IMR-90 (cell line): Measurements from ENCODE around the gene VSIR. TPM values are rescaled to one million over a fixed set of nuclear protein-coding genes. Genes with fewer than 3 reads are reported as not detected.
A peak's percentile ranks its signal among the peaks of the same experiment; 100 is the strongest.

Experiments used
- ATAC-seq: fragments of 200-7000 bp; cut with Tn5 transposase; 2 replicates; pipeline ENCODE4 v1.9.1; 2020; ENCODE audit warnings: low read depth, mild to moderate bottlenecking, moderate library complexity
- BruUV-seq: library from RNA; stranded (reverse); fragments of 400-500 nt; replicated peaks from 2 replicates; lab custom pipeline; 2021; lab: Mats Ljungman, UMichigan
- CTCF ChIA-PET: fragments of 300-600 bp; formaldehyde crosslinking; extraction: SDS; loops from one replicate; lab custom pipeline; 2021; ENCODE audit warnings: antibody characterized with exemption; lab: Yijun Ruan, JAX
- POLR2A ChIA-PET: fragments of 300-600 bp; sonication (Branson Sonifier 250); formaldehyde crosslinking; loops from one replicate; lab custom pipeline; 2022; ENCODE audit warnings: antibody characterized with exemption; ENCODE audit not compliant: unreplicated experiment; lab: Charles Lee
- DNase-seq: peaks from one replicate; pipeline ENCODE4 v3.0.0; 2013
- H2AFZ ChIP-seq: replicated peaks from 2 replicates; pipeline ENCODE3; 2013; ENCODE audit warnings: low read length, mild to moderate bottlenecking; ENCODE audit not compliant: poor library complexity
- H2AK5ac ChIP-seq: 2 replicates; pipeline ENCODE4 v1.6.1; 2013; ENCODE audit warnings: low read depth, low read length, inconsistent platforms
- H2AK9ac ChIP-seq: replicated peaks from 2 replicates; pipeline ENCODE3; 2013; ENCODE audit warnings: mild to moderate bottlenecking, low read depth, low read length, moderate library complexity; ENCODE audit not compliant: poor library complexity
- H2BK120ac ChIP-seq: 2 replicates; pipeline ENCODE4 v1.6.1; 2013; ENCODE audit warnings: low read depth, low read length, inconsistent platforms
- H2BK15ac ChIP-seq: 3 replicates; pipeline ENCODE4 v1.6.1; 2013; ENCODE audit warnings: low read depth, low read length, inconsistent platforms
- H2BK20ac ChIP-seq: 2 replicates; pipeline ENCODE4 v1.6.1; 2013; ENCODE audit warnings: low read depth, mild to moderate bottlenecking, inconsistent platforms, low read length, moderate library complexity
- H2BK5ac ChIP-seq: 2 replicates; pipeline ENCODE4 v1.6.1; 2013; ENCODE audit warnings: mild to moderate bottlenecking, low read depth, low read length, inconsistent platforms; ENCODE audit not compliant: poor library complexity, severe bottlenecking
- H3K14ac ChIP-seq: replicated peaks from 2 replicates; pipeline ENCODE4 v1.6.1; 2013; ENCODE audit warnings: low read depth, low read length, inconsistent platforms
- H3K18ac ChIP-seq: 2 replicates; pipeline ENCODE4 v1.6.1; 2013; ENCODE audit warnings: low read depth, low read length, control low read depth
- H3K23ac ChIP-seq: 2 replicates; pipeline ENCODE4 v1.6.1; 2013; ENCODE audit warnings: low read depth, low read length, inconsistent platforms
- H3K27ac ChIP-seq: 2 replicates; pipeline ENCODE4 v1.5.1; 2013; ENCODE audit warnings: mild to moderate bottlenecking, control low read depth, low read length; ENCODE audit not compliant: insufficient read depth
- H3K27me3 ChIP-seq: 2 replicates; pipeline ENCODE4 v1.6.1; 2013; ENCODE audit warnings: low read length; ENCODE audit not compliant: control insufficient read depth, insufficient read depth
- H3K36me3 ChIP-seq: 2 replicates; pipeline ENCODE4 v1.6.1; 2013; ENCODE audit warnings: low read length, mixed read lengths; ENCODE audit not compliant: control insufficient read depth, insufficient read depth
- H3K4ac ChIP-seq: 2 replicates; pipeline ENCODE4 v1.6.1; 2013; ENCODE audit warnings: low read depth, low read length, inconsistent platforms
- H3K4me1 ChIP-seq: 2 replicates; pipeline ENCODE4 v1.6.1; 2013; ENCODE audit warnings: low read length, mixed read lengths; ENCODE audit not compliant: control insufficient read depth, insufficient read depth
- H3K4me2 ChIP-seq: 2 replicates; pipeline ENCODE4 v1.6.1; 2013; ENCODE audit warnings: low read depth, mild to moderate bottlenecking, control low read depth, low read length, moderate library complexity
- H3K4me3 ChIP-seq: 2 replicates; pipeline ENCODE4 v1.5.1; 2013; ENCODE audit warnings: low read depth, mild to moderate bottlenecking, control low read depth, low read length, moderate library complexity; ENCODE audit not compliant: insufficient read depth
- H3K56ac ChIP-seq: 2 replicates; pipeline ENCODE4 v1.6.1; 2013; ENCODE audit warnings: low read length, inconsistent platforms; ENCODE audit not compliant: insufficient read depth; ENCODE audit errors: extremely low read depth
- H3K79me1 ChIP-seq, 2 experiments: 2 replicates each; pipeline ENCODE4 v1.6.1; 2013; ENCODE audit warnings: low read length in 2 of 2, inconsistent platforms in 1 of 2, low read depth in 1 of 2
- H3K9ac ChIP-seq: 2 replicates; pipeline ENCODE4 v1.6.1; 2013; ENCODE audit warnings: low read depth, low read length, control low read depth
- H3K9me1 ChIP-seq: 2 replicates; pipeline ENCODE4 v1.6.1; 2013; ENCODE audit warnings: low read length, inconsistent platforms; ENCODE audit not compliant: insufficient read depth
- H3K9me3 ChIP-seq: 2 replicates; pipeline ENCODE4 v1.6.1; 2013; ENCODE audit warnings: low read length; ENCODE audit not compliant: control insufficient read depth, insufficient read depth
- H4K20me1 ChIP-seq: 2 replicates; pipeline ENCODE4 v1.6.1; 2013; ENCODE audit warnings: low read length, inconsistent platforms; ENCODE audit not compliant: insufficient read depth
- H4K5ac ChIP-seq: 2 replicates; pipeline ENCODE4 v1.6.1; 2013; ENCODE audit warnings: mild to moderate bottlenecking, low read depth, low read length, control low read depth
- H4K8ac ChIP-seq, 2 experiments: 2 replicates each; pipeline ENCODE4 v1.6.1; 2013; ENCODE audit warnings: low read depth in 2 of 2, low read length in 2 of 2, control low read depth in 1 of 2, inconsistent platforms in 1 of 2
- H4K91ac ChIP-seq: 2 replicates; pipeline ENCODE4 v1.6.1; 2013; ENCODE audit warnings: low read depth, low read length, inconsistent platforms; ENCODE audit not compliant: insufficient read depth
- CEBPB ChIP-seq: IDR thresholded peaks from 2 replicates; pipeline ENCODE4 v1.6.1; 2012; ENCODE audit warnings: low read depth, low read length, improper control_type of control experiment
- FOS ChIP-seq: fragments of 150-350 bp; IDR thresholded peaks from 2 replicates; pipeline ENCODE4 v1.6.1; 2016; ENCODE audit warnings: low read depth, low read length
- MAFK ChIP-seq: IDR thresholded peaks from 2 replicates; pipeline ENCODE4 v1.6.1; 2012; ENCODE audit warnings: low read depth, low read length, improper control_type of control experiment
- NFE2L2 ChIP-seq: fragments of 150-350 bp; IDR thresholded peaks from 2 replicates; pipeline ENCODE4 v1.6.1; 2016; ENCODE audit warnings: low read depth, mild to moderate bottlenecking, low read length
- SMC3 ChIP-seq: fragments of 150-350 bp; IDR thresholded peaks from 2 replicates; pipeline ENCODE4 v1.6.1; 2016; ENCODE audit warnings: low read depth, mild to moderate bottlenecking, antibody characterized with exemption, low read length, moderate library complexity
- WGBS, 2 experiments: methylation state at CpG; one replicate each; pipeline versions ENCODE4 v1.1.5 to v1.1.7; 2013; ENCODE audit warnings: missing lambda C conversion rate in 2 of 2; ENCODE audit not compliant: insufficient read length in 1 of 2; ENCODE audit errors: extremely low coverage in 2 of 2; 5-methylcytosine and 5-hydroxymethylcytosine counted together
- dilution Hi-C: fragments of 300-500 bp; cut with HindIII; formaldehyde crosslinking; loops from one replicate; pipeline ENCODE4 v1.14.3; 2018; ENCODE audit warnings: low sequenced_read_pairs; ENCODE audit not compliant: unreplicated experiment
- in situ Hi-C: fragments of 300-500 bp; cut with MboI; formaldehyde crosslinking; loops from 3 replicates; pipeline ENCODE4 v1.14.3; 2019; ENCODE audit warnings: low sequenced_read_pairs, inconsistent platforms, mixed read lengths
- intact Hi-C: fragments of 100-400 bp; cut with micrococcal nuclease; formaldehyde crosslinking; loops from 2 replicates; pipeline ENCODE4 v1.10.0; 2022
- polyA plus RNA-seq, 3 experiments: library from polyadenylated mRNA; depleted of rRNA; stranded (reverse); fragments of >200 nt; gene quantifications; 2 replicates each; pipeline ENCODE4 v1.2.3, GENCODE V29; 2012; ENCODE audit warnings: low replicate concordance in 1 of 3
- total RNA-seq: library from RNA; depleted of rRNA; stranded (reverse); fragments of >200 nt; gene quantifications from 2 replicates; pipeline ENCODE4 v1.2.3, GENCODE V29; 2012
- TF ChIP-seq, protein P1 (sequence below): conservative IDR thresholded peaks from 2 replicates; pipeline ENCODE4 v1.5.1; 2012; ENCODE audit warnings: mild to moderate bottlenecking, low read depth, low read length, improper control_type of control experiment

Gene VSIR
- total and polyA plus RNA-seq, 2 of the 4 experiments (the other 2 are of a cell fraction), result 5.0 to 23.8 TPM

- ChIA-PET CTCF (no interaction called here), POLR2A (interaction anchor here (0.5 kb wide), 1 partner anchor 30 kb away, joined by 6 read pairs; no protein-coding TSS in a partner anchor)
- Histone ChIP-seq H3K4ac (no peak overlapping the region), H3K9me3 (no peaks in the 10 kb centered on the region), H2AK5ac (no peak overlapping the region), H3K4me2 (no peak overlapping the region), H3K4me3 (no peak overlapping the region), H4K20me1 (no peaks in the 10 kb centered on the region), H3K56ac (no peak overlapping the region), H3K9me1 (no peaks in the 10 kb centered on the region), H2BK5ac (no peak overlapping the region), H4K8ac (no peak overlapping the region), H3K36me3 (no peaks in the 10 kb centered on the region), H3K27ac (no peak overlapping the region), H3K23ac (no peak overlapping the region), H4K5ac (no peak overlapping the region), H2AFZ (no peak overlapping the region), H2AK9ac (no peak overlapping the region), H4K91ac (no peak overlapping the region), H3K18ac (no peak overlapping the region), H3K79me1 (no peaks in the 10 kb centered on the region), H3K14ac (no peak overlapping the region), H2BK20ac (no peak overlapping the region), H3K4me1 (peaks cover 9% of the 10 kb centered on the region; the same call in 1 of the 2 replicates), H2BK15ac (no peak overlapping the region), H2BK120ac (no peak overlapping the region), H3K27me3 (peaks cover 17% of the 10 kb centered on the region), H3K9ac (no peak overlapping the region)
- no peak for DNase-seq
- 76% methylated on average over 3 of the region's 10 CpGs; no CpG with 5 or more reads in 1 of the 2 experiments for WGBS, 2 experiments
- in situ Hi-C loops (no loop called here), intact Hi-C loops (loop anchor here (2.0 kb wide), 1 partner anchor 38 kb away; no protein-coding TSS in a partner anchor), dilution Hi-C loops (no loop called here)
- TF ChIP-seq CEBPB, result 0 out of 2 replicates have a peak, but pooled peaks have one; percentile 5
- TF ChIP-seq MAFK, result no peak
- TF ChIP-seq, protein P1, sequence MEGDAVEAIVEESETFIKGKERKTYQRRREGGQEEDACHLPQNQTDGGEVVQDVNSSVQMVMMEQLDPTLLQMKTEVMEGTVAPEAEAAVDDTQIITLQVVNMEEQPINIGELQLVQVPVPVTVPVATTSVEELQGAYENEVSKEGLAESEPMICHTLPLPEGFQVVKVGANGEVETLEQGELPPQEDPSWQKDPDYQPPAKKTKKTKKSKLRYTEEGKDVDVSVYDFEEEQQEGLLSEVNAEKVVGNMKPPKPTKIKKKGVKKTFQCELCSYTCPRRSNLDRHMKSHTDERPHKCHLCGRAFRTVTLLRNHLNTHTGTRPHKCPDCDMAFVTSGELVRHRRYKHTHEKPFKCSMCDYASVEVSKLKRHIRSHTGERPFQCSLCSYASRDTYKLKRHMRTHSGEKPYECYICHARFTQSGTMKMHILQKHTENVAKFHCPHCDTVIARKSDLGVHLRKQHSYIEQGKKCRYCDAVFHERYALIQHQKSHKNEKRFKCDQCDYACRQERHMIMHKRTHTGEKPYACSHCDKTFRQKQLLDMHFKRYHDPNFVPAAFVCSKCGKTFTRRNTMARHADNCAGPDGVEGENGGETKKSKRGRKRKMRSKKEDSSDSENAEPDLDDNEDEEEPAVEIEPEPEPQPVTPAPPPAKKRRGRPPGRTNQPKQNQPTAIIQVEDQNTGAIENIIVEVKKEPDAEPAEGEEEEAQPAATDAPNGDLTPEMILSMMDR, result no peak
- no peak for TF ChIP-seq FOS
- TF ChIP-seq SMC3, result no peak
- no peak for TF ChIP-seq NFE2L2
- ATAC-seq, result no peak
- no TSS peak for BruUV-seq
Measured at GRCh38 chr10:71729161-71729636, 44.1 kb downstream of the VSIR start.
